Mesendoderm (in vitro differentiated cells): ENCODE results near the gene FNDC4.

ENCODE experiments used
- DNase-seq: peaks from one replicate; pipeline ENCODE4 v3.0.0; 2013
- H2AK5ac ChIP-seq: 2 replicates; pipeline ENCODE4 v1.6.1; 2013; ENCODE audit warnings: low read length, inconsistent platforms
- H2BK120ac ChIP-seq: 2 replicates; pipeline ENCODE4 v1.6.1; 2013; ENCODE audit warnings: low read depth, mild to moderate bottlenecking, low read length, moderate library complexity, mixed read lengths
- H2BK15ac ChIP-seq: replicated peaks from 2 replicates; pipeline ENCODE4 v1.6.1; 2013; ENCODE audit warnings: low read depth, mild to moderate bottlenecking, moderate library complexity
- H2BK5ac ChIP-seq: 2 replicates; pipeline ENCODE4 v1.6.1; 2013; ENCODE audit warnings: low read length, inconsistent platforms
- H3K18ac ChIP-seq: 2 replicates; pipeline ENCODE4 v1.6.1; 2013; ENCODE audit warnings: mild to moderate bottlenecking, low read length, mixed read lengths
- H3K23ac ChIP-seq: one replicate; pipeline ENCODE4 v1.6.1; 2013; ENCODE audit warnings: low read length
- H3K27ac ChIP-seq: 2 replicates; pipeline ENCODE4 v1.5.1; 2013; ENCODE audit warnings: low read depth, mild to moderate bottlenecking, inconsistent platforms, low read length, moderate library complexity
- H3K27me3 ChIP-seq: 2 replicates; pipeline ENCODE4 v1.6.1; 2013; ENCODE audit warnings: low read length, control low read depth, mild to moderate bottlenecking, inconsistent platforms; ENCODE audit not compliant: insufficient read depth, poor library complexity
- H3K36me3 ChIP-seq: 2 replicates; pipeline ENCODE4 v1.6.1; 2013; ENCODE audit warnings: low read length, inconsistent platforms; ENCODE audit not compliant: control insufficient read depth, insufficient read depth
- H3K4ac ChIP-seq: one replicate; pipeline ENCODE4 v1.6.1; 2013; ENCODE audit warnings: low read depth, mild to moderate bottlenecking, low read length, moderate library complexity
- H3K4me1 ChIP-seq: 2 replicates; pipeline ENCODE4 v1.6.1; 2013; ENCODE audit warnings: low read depth, low read length, inconsistent platforms; ENCODE audit not compliant: control insufficient read depth
- H3K4me2 ChIP-seq: 2 replicates; pipeline ENCODE4 v1.6.1; 2013; ENCODE audit warnings: low read length
- H3K4me3 ChIP-seq: 2 replicates; pipeline ENCODE4 v1.5.1; 2013; ENCODE audit warnings: mild to moderate bottlenecking, low read length
- H3K56ac ChIP-seq: one replicate; pipeline ENCODE4 v1.6.1; 2013; ENCODE audit warnings: low read length
- H3K79me1 ChIP-seq: 2 replicates; pipeline ENCODE4 v1.6.1; 2013; ENCODE audit warnings: low read length, inconsistent platforms
- H3K79me2 ChIP-seq: 2 replicates; pipeline ENCODE4 v1.6.1; 2013; ENCODE audit warnings: mild to moderate bottlenecking, low read length; ENCODE audit not compliant: control insufficient read depth, insufficient read depth
- H3K9ac ChIP-seq: 2 replicates; pipeline ENCODE4 v1.6.1; 2013; ENCODE audit warnings: low read length, inconsistent platforms
- H4K5ac ChIP-seq: one replicate; pipeline ENCODE4 v1.6.1; 2013; ENCODE audit warnings: low read length
- H4K8ac ChIP-seq: one replicate; pipeline ENCODE4 v1.6.1; 2013; ENCODE audit warnings: low read depth, mild to moderate bottlenecking, control low read depth, low read length, moderate library complexity
- WGBS: extraction: QIAGEN DNeasy Blood & Tissue Kit; methylation state at CpG from one replicate; pipeline ENCODE4 v1.1.7; 2013; ENCODE audit warnings: low lambda C conversion rate, missing lambda C conversion rate; ENCODE audit not compliant: insufficient coverage; ENCODE audit errors: extremely low coverage; 5-methylcytosine and 5-hydroxymethylcytosine counted together

Gene FNDC4

GRCh38 chr2:27492557-27492956, 2.4 kb downstream of the FNDC4 start:
- Histone ChIP-seq H3K4me1 (no peaks in the 10 kb centered on the region), H3K4me3 (no peak overlapping the region), H3K79me2 (no peaks in the 10 kb centered on the region), H4K5ac (no peak overlapping the region), H3K56ac (no peak overlapping the region), H2BK120ac (no peak overlapping the region), H3K18ac (no peak overlapping the region), H2BK15ac (no peak overlapping the region), H3K9ac (no peak overlapping the region), H3K4me2 (no peak overlapping the region), H3K27ac (no peak overlapping the region), H2AK5ac (no peak overlapping the region), H3K79me1 (peaks cover 2% of the 10 kb centered on the region), H3K4ac (no peak overlapping the region), H3K27me3 (peaks cover 4% of the 10 kb centered on the region), H2BK5ac (no peak overlapping the region), H4K8ac (no peak overlapping the region), H3K23ac (no peak overlapping the region), H3K36me3 (no peaks in the 10 kb centered on the region)
- no peak for DNase-seq
- WGBS: no CpG with 5 or more reads among the region's 4 CpGs

GRCh38 chr2:27489498-27490397, 5.3 kb downstream of the FNDC4 start, which contains the start of gene IFT172:
Gene IFT172, minus strand, starts transcription at chr2:27489743. Its CDS starts 90 bp downstream, at chr2:27489653.
- no peak within 1 kb of the TSS for H3K23ac ChIP-seq
- no CpG with 5 or more reads among the region's 43 CpGs for WGBS

GRCh38 chr2:27489118-27489497, 5.9 kb downstream of the FNDC4 start:
- Histone ChIP-seq H3K23ac (no peak overlapping the region), H3K79me2 (no peaks in the 10 kb centered on the region), H4K8ac (no peak overlapping the region), H3K4me2 (peak overlapping the region; percentile 100), H2BK15ac (no peak overlapping the region), H3K36me3 (no peaks in the 10 kb centered on the region), H3K18ac (no peak overlapping the region), H3K27me3 (no peaks in the 10 kb centered on the region), H4K5ac (no peak overlapping the region), H3K56ac (peak overlapping the region; percentile 86), H3K27ac (no peak overlapping the region), H2AK5ac (no peak overlapping the region), H3K79me1 (peaks cover 2% of the 10 kb centered on the region), H2BK120ac (no peak overlapping the region), H2BK5ac (no peak overlapping the region), H3K4me3 (peak overlapping the region; percentile 95), H3K4ac (no peak overlapping the region), H3K9ac (peak overlapping the region; percentile 76), H3K4me1 (no peaks in the 10 kb centered on the region)
- peak; percentile 38 for DNase-seq
- no CpG with 5 or more reads among the region's 11 CpGs for WGBS

More at GRCh38 chr2:27489498-27490397, 5.3 kb downstream of the FNDC4 start, which contains the start of gene IFT172:
- Histone ChIP-seq H3K56ac (peak within 1 kb of the TSS; percentile 86), H4K8ac (no peak within 1 kb of the TSS), H3K36me3 (no peaks in the 10 kb centered on the region), H2BK5ac (no peak within 1 kb of the TSS), H3K27me3 (no peaks in the 10 kb centered on the region), H3K4me2 (peak within 1 kb of the TSS; percentile 100), H3K18ac (no peak within 1 kb of the TSS), H3K4ac (no peak within 1 kb of the TSS), H3K9ac (peak within 1 kb of the TSS; percentile 76), H4K5ac (no peak within 1 kb of the TSS), H2AK5ac (no peak within 1 kb of the TSS), H3K27ac (no peak within 1 kb of the TSS), H3K4me1 (no peaks in the 10 kb centered on the region), H3K4me3 (peak within 1 kb of the TSS; percentile 95), H2BK15ac (no peak within 1 kb of the TSS), H3K79me1 (peaks cover 2% of the 10 kb centered on the region), H3K79me2 (no peaks in the 10 kb centered on the region), H2BK120ac (no peak within 1 kb of the TSS)
- peak; percentile 100 for DNase-seq

GRCh38 chr2:27485496-27485895, 9.5 kb downstream of the FNDC4 start:
- Histone ChIP-seq H3K27ac (no peak overlapping the region), H3K79me2 (no peaks in the 10 kb centered on the region), H3K56ac (no peak overlapping the region), H2BK15ac (no peak overlapping the region), H2AK5ac (no peak overlapping the region), H3K23ac (no peak overlapping the region), H3K36me3 (no peaks in the 10 kb centered on the region), H2BK120ac (no peak overlapping the region), H3K4me1 (no peaks in the 10 kb centered on the region), H3K79me1 (peaks cover 2% of the 10 kb centered on the region), H2BK5ac (no peak overlapping the region), H3K4me3 (no peak overlapping the region), H3K18ac (no peak overlapping the region), H3K27me3 (no peaks in the 10 kb centered on the region), H4K5ac (no peak overlapping the region), H3K9ac (no peak overlapping the region), H3K4me2 (no peak overlapping the region), H3K4ac (no peak overlapping the region), H4K8ac (no peak overlapping the region)
- no CpG with 5 or more reads among the region's 3 CpGs for WGBS
- DNase-seq: no peak

GRCh38 chr2:27471961-27472360, 23.0 kb downstream of the FNDC4 start:
- Histone ChIP-seq H3K36me3 (no peaks in the 10 kb centered on the region), H3K4me1 (no peaks in the 10 kb centered on the region), H3K9ac (no peak overlapping the region), H4K5ac (no peak overlapping the region), H2AK5ac (no peak overlapping the region), H3K4me3 (no peak overlapping the region), H3K4me2 (no peak overlapping the region), H2BK15ac (no peak overlapping the region), H2BK5ac (no peak overlapping the region), H3K27ac (no peak overlapping the region), H3K79me2 (no peaks in the 10 kb centered on the region), H3K27me3 (no peaks in the 10 kb centered on the region), H3K79me1 (no peaks in the 10 kb centered on the region), H3K18ac (no peak overlapping the region), H4K8ac (no peak overlapping the region), H3K56ac (no peak overlapping the region), H3K4ac (no peak overlapping the region), H3K23ac (no peak overlapping the region), H2BK120ac (no peak overlapping the region)
- peak; percentile 62 for DNase-seq
- no CpG with 5 or more reads among the region's 5 CpGs for WGBS
